K562 (cell line): ENCODE results near the gene FRMD4B. TPM values are rescaled to one million over a fixed set of nuclear protein-coding genes. Genes with fewer than 3 reads are reported as not detected.

Experiments used
- ATAC-seq: fragments of 200-7000 bp; cut with Tn5 transposase; 3 replicates; pipeline ENCODE4 v1.9.1; 2020; ENCODE audit warnings: moderate library complexity
- BruUV-seq: library from RNA; stranded (reverse); fragments of 400-500 nt; replicated peaks from 2 replicates; lab custom pipeline; 2021; lab: Mats Ljungman, UMichigan
- CTCF ChIA-PET: fragments of 300-600 bp; formaldehyde crosslinking; extraction: SDS; loops from one replicate; lab custom pipeline; 2021; ENCODE audit warnings: low intra/inter-chr PET ratio; lab: Yijun Ruan, JAX
- POLR2A ChIA-PET: fragments of 300-600, 350-650 bp; sonication (Branson Sonifier 250); formaldehyde crosslinking; extraction: SDS; loops from one replicate; lab custom pipeline; 2021; ENCODE audit warnings: antibody characterized with exemption, inconsistent platforms; lab: Yijun Ruan, JAX
- DNase-seq, 4 experiments: peaks; one replicate each; pipeline versions ENCODE4 v3.0.0 to v3.0.0-alpha.2; 2011 to 2018; ENCODE audit warnings: low spot score in 3 of 4, mixed read lengths in 3 of 4; ENCODE audit errors: extremely low read depth in 1 of 4
- FAIRE-seq: peaks from 2 replicates; lab custom pipeline; 2011; peaks lifted over from hg19 to GRCh38; lab: Jason Lieb, UNC
- H2AFZ ChIP-seq: 2 replicates; pipeline ENCODE4 v1.6.0; 2011; ENCODE audit warnings: low read depth, low read length, control low read depth, inconsistent platforms
- H3K27ac ChIP-seq: fragments of 200-600 bp; 3 replicates; pipeline ENCODE4 v1.8.0; 2011; ENCODE audit warnings: low read depth, mild to moderate bottlenecking, control low read depth, inconsistent platforms, low read length, moderate library complexity, mixed read lengths; ENCODE audit errors: extremely low read depth
- H3K27me3 ChIP-seq, 2 experiments: fragments of 300-600 bp in 1 of 2; 2 replicates in 1 of 2; 3 replicates in 1 of 2; pipeline versions ENCODE4 v1.6.0 to v1.8.0; 2011; ENCODE audit warnings: inconsistent platforms in 2 of 2, low read length in 2 of 2, mild to moderate bottlenecking in 1 of 2, mixed read lengths in 1 of 2, moderate library complexity in 1 of 2; ENCODE audit not compliant: control insufficient read depth in 2 of 2, insufficient read depth in 2 of 2
- H3K36me3 ChIP-seq: fragments of 300-600 bp; 3 replicates; pipeline ENCODE4 v1.8.0; 2011; ENCODE audit warnings: mild to moderate bottlenecking, low read length, inconsistent platforms; ENCODE audit not compliant: control insufficient read depth, insufficient read depth
- H3K4me1 ChIP-seq, 2 experiments: fragments of 200-600 bp in 1 of 2; replicated peaks in 1 of 2; 2 replicates in 1 of 2; 3 replicates in 1 of 2; pipeline versions ENCODE4 v1.5.1 to v1.8.0; 2011; ENCODE audit warnings: inconsistent platforms in 2 of 2, low read length in 2 of 2, mild to moderate bottlenecking in 1 of 2, mixed read lengths in 1 of 2, moderate library complexity in 1 of 2; ENCODE audit not compliant: control insufficient read depth in 2 of 2, insufficient read depth in 2 of 2
- H3K4me2 ChIP-seq: 2 replicates; pipeline ENCODE4 v1.6.1; 2011; ENCODE audit warnings: low read length, control low read depth, inconsistent platforms, mixed read lengths; ENCODE audit not compliant: insufficient read depth
- H3K4me3 ChIP-seq: fragments of 200-600 bp; sonication (generic), shearing (Covaris generic); 2 replicates; pipeline ENCODE4 v1.5.1; 2016; ENCODE audit warnings: control low read depth, inconsistent platforms
- H3K79me2 ChIP-seq: fragments of 200-600 bp; 3 replicates; pipeline ENCODE4 v1.8.0; 2011; ENCODE audit warnings: low read length, inconsistent platforms; ENCODE audit not compliant: control insufficient read depth, insufficient read depth
- H3K9ac ChIP-seq, 2 experiments: 2 replicates each; pipeline versions ENCODE4 v1.6.0 to v1.6.1; 2011; ENCODE audit warnings: low read depth in 2 of 2, low read length in 2 of 2, control low read depth in 1 of 2, inconsistent platforms in 1 of 2, mild to moderate bottlenecking in 1 of 2, mixed read lengths in 1 of 2; ENCODE audit not compliant: insufficient read depth in 1 of 2
- H3K9me1 ChIP-seq: one replicate; pipeline ENCODE4 v1.6.0; 2011; ENCODE audit warnings: inconsistent platforms, mild to moderate bottlenecking, low read length, moderate library complexity; ENCODE audit not compliant: control insufficient read depth, insufficient read depth
- H3K9me3 ChIP-seq: replicated peaks from 2 replicates; pipeline ENCODE4 v1.5.1; 2011; ENCODE audit warnings: low read depth, low read length, inconsistent platforms; ENCODE audit not compliant: control insufficient read depth, insufficient read depth
- H4K20me1 ChIP-seq: replicated peaks from 2 replicates; pipeline ENCODE4 v1.6.1; 2011; ENCODE audit warnings: low read length, inconsistent platforms, mixed read lengths; ENCODE audit not compliant: control insufficient read depth, insufficient read depth
- BCLAF1 ChIP-seq, 2 experiments: fragments of 450-650 bp in 1 of 2; IDR thresholded peaks; 2 replicates each; pipeline ENCODE4 v1.6.1; 2011 to 2017; ENCODE audit warnings: low read depth in 2 of 2, antibody characterized with exemption in 1 of 2, borderline replicate concordance in 1 of 2, low read length in 1 of 2, mild to moderate bottlenecking in 1 of 2, mixed read lengths in 1 of 2; ENCODE audit not compliant: control insufficient read depth in 1 of 2
- C11orf30 ChIP-seq: fragments of 450-650 bp; IDR thresholded peaks from 2 replicates; pipeline ENCODE4 v1.6.1; 2016; ENCODE audit warnings: low read depth, mild to moderate bottlenecking
- DLX4 ChIP-seq: fragments of 250-450 bp; sonication (Bioruptor Pico); IDR thresholded peaks from 2 replicates; pipeline ENCODE4 v1.6.1; 2021; ENCODE audit warnings: mild to moderate bottlenecking
- ESRRA ChIP-seq: fragments of 450-650 bp; IDR thresholded peaks from 2 replicates; pipeline ENCODE4 v1.6.1; 2014; ENCODE audit warnings: low read depth, mild to moderate bottlenecking, moderate library complexity, borderline replicate concordance
- FOS ChIP-seq: IDR thresholded peaks from 3 replicates; pipeline ENCODE4 v1.6.1; 2011; ENCODE audit not compliant: insufficient read length; ENCODE audit errors: extremely low read depth
- FOSL1 ChIP-seq: fragments of 200-800 bp; sonication (Bioruptor generic); conservative IDR thresholded peaks from 2 replicates; pipeline ENCODE4 v1.6.1; 2016; ENCODE audit warnings: missing genetic modification characterization, missing compliant biosample characterization
- FOXJ2 ChIP-seq: fragments of 200-800 bp; sonication (Bioruptor generic); IDR thresholded peaks from 2 replicates; pipeline ENCODE4 v1.6.1; 2016; ENCODE audit warnings: missing genetic modification characterization, missing compliant biosample characterization
- FOXO4 ChIP-seq: fragments of 450-650 bp; formaldehyde crosslinking; IDR thresholded peaks from 2 replicates; pipeline ENCODE4 v1.4.0; 2020; ENCODE audit warnings: mild to moderate bottlenecking, moderate library complexity
- NCOA2 ChIP-seq, 2 experiments: fragments of 450-650 bp; IDR thresholded peaks; 2 replicates each; pipeline ENCODE4 v1.6.1; 2018; ENCODE audit warnings: mild to moderate bottlenecking in 2 of 2, moderate library complexity in 1 of 2; ENCODE audit not compliant: partially characterized antibody in 2 of 2
- PHF21A ChIP-seq: fragments of 450-650 bp; IDR thresholded peaks from 2 replicates; pipeline ENCODE4 v1.6.1; 2017; ENCODE audit warnings: low read depth, borderline replicate concordance
- POU5F1 ChIP-seq: fragments of 150-350 bp; IDR thresholded peaks from 2 replicates; pipeline ENCODE4 v1.6.1; 2014; ENCODE audit warnings: borderline replicate concordance, low read length, low read depth, mild to moderate bottlenecking; ENCODE audit not compliant: partially characterized antibody
- RBM22 ChIP-seq: fragments of 200-400 bp; formaldehyde crosslinking; IDR thresholded peaks from 2 replicates; pipeline ENCODE4 v1.6.1; 2018; ENCODE audit warnings: low read length, low read depth; ENCODE audit not compliant: poor library complexity, severe bottlenecking
- RCOR1 ChIP-seq, 2 experiments: IDR thresholded peaks; 2 replicates each; pipeline ENCODE4 v1.6.1; 2012; ENCODE audit warnings: low read depth in 2 of 2, low read length in 2 of 2, borderline replicate concordance in 1 of 2, improper control_type of control experiment in 1 of 2
- SMARCE1 ChIP-seq: fragments of 450-650 bp; IDR thresholded peaks from 2 replicates; pipeline ENCODE4 v1.7.1; 2016; ENCODE audit warnings: mild to moderate bottlenecking
- TAF9B ChIP-seq: fragments of 450-650 bp; IDR thresholded peaks from 2 replicates; pipeline ENCODE4 v1.6.1; 2018; ENCODE audit warnings: mild to moderate bottlenecking; ENCODE audit not compliant: partially characterized antibody
- TCF15 ChIP-seq: fragments of 250-450 bp; sonication (Bioruptor Pico); IDR thresholded peaks from 2 replicates; pipeline ENCODE4 v1.8.0; 2022; ENCODE audit warnings: moderate library complexity, mild to moderate bottlenecking, inconsistent platforms
- ZNF311 ChIP-seq: fragments of 250-450 bp; sonication (Bioruptor Pico); IDR thresholded peaks from 2 replicates; pipeline ENCODE4 v1.4.0; 2020; ENCODE audit warnings: mild to moderate bottlenecking, moderate library complexity
- ZNF695 ChIP-seq: fragments of 450-650 bp; formaldehyde crosslinking; IDR thresholded peaks from 2 replicates; pipeline ENCODE4 v1.4.0; 2020; ENCODE audit warnings: mild to moderate bottlenecking, moderate library complexity
- WGBS: fragments of 100-300 bp; shearing (Covaris generic); methylation state at CpG from one replicate; pipeline ENCODE4 v1.1.6; 2016; ENCODE audit warnings: low coverage, mixed read lengths; ENCODE audit not compliant: insufficient coverage; ENCODE audit errors: missing lambda C conversion rate; 5-methylcytosine and 5-hydroxymethylcytosine counted together
- in situ Hi-C: fragments of 300-500 bp; cut with MboI; formaldehyde crosslinking; loops from 4 replicates; pipeline ENCODE4 v1.15.0; 2018; ENCODE audit warnings: inconsistent platforms, mixed read lengths
- intact Hi-C: fragments of 100-400 bp; cut with micrococcal nuclease; formaldehyde crosslinking; loops from 2 replicates; pipeline ENCODE4 v1.14.2; 2022
- polyA plus RNA-seq, 8 experiments: library from polyadenylated mRNA; depleted of rRNA in 4 of 8; stranded (reverse) in 5 of 8; unstranded in 3 of 8; fragments of >200 nt; fragmentation: Nextera tagmentation in 2 of 8; fragmentation: Illumina TruSeq in 1 of 8; extraction: Ambion mirVana in 2 of 8; extraction: Trizol in 1 of 8; gene quantifications; 2 replicates each; pipeline versions ENCODE4 v1.2.1 to v1.2.3, GENCODE V29; 2011 to 2014; ENCODE audit warnings: inconsistent platforms in 1 of 8, missing spikeins in 1 of 8
- total RNA-seq, 7 experiments: library from RNA; depleted of rRNA in 6 of 7; stranded (reverse); fragments of >200 nt in 6 of 7; fragmentation: Illumina TruSeq in 2 of 7; extraction: Trizol in 2 of 7; gene quantifications; 2 replicates each; pipeline versions ENCODE4 v1.2.1 to v1.2.3, GENCODE V29; 2011 to 2021; ENCODE audit warnings: low replicate concordance in 1 of 7

FRMD4B gene
- total and polyA plus RNA-seq, 9 of the 15 experiments (the other 6 are each of a cell fraction or from before 2014, with no cell fraction given), result 0.03 to 0.09 (median 0.04) TPM; not detected in 3

GRCh38 chr3:69142090-69142489 lies 243.8 kb downstream of the FRMD4B start:
- no peak for DNase-seq
- Histone ChIP-seq H3K27ac (no peak overlapping the region), H3K9me3 (no peaks in the 10 kb centered on the region), H3K4me2 (no peak overlapping the region), H3K79me2 (no peaks in the 10 kb centered on the region), H3K4me1 (peaks cover 0 to 27% of the 10 kb centered on the region in 2 experiments; a peak in 2 of 5 replicates), H3K9ac (no peak overlapping the region), H2AFZ (no peak overlapping the region), H3K36me3 (no peaks in the 10 kb centered on the region), H3K4me3 (no peak overlapping the region), H3K27me3 (no peaks in the 10 kb centered on the region; a peak in 1 of 5 replicates), H3K9me1 (no peaks in the 10 kb centered on the region), H4K20me1 (no peaks in the 10 kb centered on the region)
- no peak for ATAC-seq
- in situ Hi-C loops (no loop called here), intact Hi-C loops (no loop called here)
- WGBS, result 7% methylated on average over 3 of the region's 3 CpGs
- no TSS peak for BruUV-seq
- CTCF ChIA-PET, result no interaction called here
- no peak for FAIRE-seq
- POLR2A ChIA-PET, result no interaction called here
- TF ChIP-seq PHF21A (no peak), ESRRA (peak; percentile 71; the same call in 1 of the 2 replicates), RBM22 (no peak), FOS (no peak), RCOR1 (IDR thresholded peaks at IDR 0.05; ENCODE audit: borderline replicate concordance in 1 of 2, low read depth in 2 of 2, low read length in 2 of 2) (peak in 1 of 2 experiments; percentile 32; a peak in 1 of 4 replicates), ZNF695 (CRISPR knock-in tag) (no peak), C11orf30 (no peak), ZNF311 (CRISPR knock-in tag) (no peak), FOSL1 (tag) (no peak), BCLAF1 (IDR thresholded peaks at IDR 0.05; ENCODE audit: borderline replicate concordance in 1 of 2, control insufficient read depth in 1 of 2, low read depth in 2 of 2, low read length in 1 of 2) (no peak), FOXJ2 (tag) (peak; percentile 61; the same call in 1 of the 2 replicates), FOXO4 (no peak), TCF15 (CRISPR knock-in tag) (no peak), POU5F1 (no peak), TAF9B (no peak), DLX4 (no peak), NCOA2 (IDR thresholded peaks at IDR 0.05; ENCODE audit: partially characterized antibody in 2 of 2) (no peak), SMARCE1 (no peak)
